ENCODE measurements around the gene WDR86. TPM values are rescaled to one million over a fixed set of nuclear protein-coding genes. Genes with fewer than 3 reads are reported as not detected.

WDR86 gene
- polyA plus RNA-seq, 1 donor (not counting 4 experiments of a cell fraction or from before 2014, with no cell fraction given), result not detected

- H4K20me1 ChIP-seq (ENCODE audit: control insufficient read depth, extremely low read depth, insufficient read depth, low read length), result no peaks in the 10 kb centered on the region
- FAIRE-seq (no peak), DNase-seq (ENCODE audit: low read depth, low spot score) (no peak)
- H3K9ac ChIP-seq (ENCODE audit: control insufficient read depth, extremely low read depth, insufficient read depth, low read length), result no peak overlapping the region
- no peak overlapping the region for H3K4me3 ChIP-seq (ENCODE audit: control insufficient read depth in 2 of 3, extremely low read depth in 1 of 3, insufficient read depth in 2 of 3, low read depth in 1 of 3, low read length in 3 of 3)
- peaks cover 5% of the 10 kb centered on the region for H3K4me1 ChIP-seq (ENCODE audit: control insufficient read depth, extremely low read depth, insufficient read depth, low read length)
- TF ChIP-seq CTCF (optimal IDR thresholded peaks at IDR 0.05 in 1 of 3, IDR thresholded peaks at IDR 0.05 in 1 of 3, conservative IDR thresholded peaks at IDR 0.05 in 1 of 3; ENCODE audit: extremely low read depth in 1 of 3, insufficient read depth in 2 of 3, low read length in 3 of 3) (no peak), EZH2 (IDR thresholded peaks at IDR 0.05; ENCODE audit: low read length) (no peak)
- H3K27ac ChIP-seq (ENCODE audit: control insufficient read depth, insufficient read depth, low read length), result no peak overlapping the region
- H3K36me3 ChIP-seq (ENCODE audit: control insufficient read depth in 2 of 2, extremely low read depth in 1 of 2, insufficient read depth in 2 of 2, low read length in 2 of 2), result no peaks in the 10 kb centered on the region
- H3K9me1 ChIP-seq (ENCODE audit: control insufficient read depth, extremely low read depth, insufficient read depth, low read length), result no peaks in the 10 kb centered on the region
- H3K79me2 ChIP-seq (ENCODE audit: control insufficient read depth, insufficient read depth, low read length), result no peaks in the 10 kb centered on the region
- dilution Hi-C loops (cut with MboI; ENCODE audit: extremely low pct_ligation_motif_present, low sequenced_read_pairs), result no loop called here
- no peak overlapping the region for H2AFZ ChIP-seq (ENCODE audit: control insufficient read depth, low read length)
- H3K9me3 ChIP-seq (ENCODE audit: control insufficient read depth, low read depth, low read length), result peaks cover 12% of the 10 kb centered on the region
- no peak overlapping the region for H3K4me2 ChIP-seq (ENCODE audit: control insufficient read depth, extremely low read depth, insufficient read depth, low read depth, low read length)
- peaks cover 8% of the 10 kb centered on the region for H3K27me3 ChIP-seq (ENCODE audit: control insufficient read depth, extremely low read depth, insufficient read depth, low read length)
Observed at GRCh38 chr7:151422212-151422611, 12.4 kb upstream of the WDR86 start.

GRCh38 chr7:151420144-151420543 lies 10.3 kb upstream of the WDR86 start:
- H3K27me3 ChIP-seq (ENCODE audit: control insufficient read depth, extremely low read depth, insufficient read depth, low read length), result peaks cover 12% of the 10 kb centered on the region
- no peaks in the 10 kb centered on the region for H3K4me1 ChIP-seq (ENCODE audit: control insufficient read depth, extremely low read depth, insufficient read depth, low read length)
- no peak for TF ChIP-seq CTCF (optimal IDR thresholded peaks at IDR 0.05 in 1 of 3, IDR thresholded peaks at IDR 0.05 in 1 of 3, conservative IDR thresholded peaks at IDR 0.05 in 1 of 3; ENCODE audit: extremely low read depth in 1 of 3, insufficient read depth in 2 of 3, low read length in 3 of 3)
- TF ChIP-seq EZH2 (IDR thresholded peaks at IDR 0.05; ENCODE audit: low read length), result no peak
- no peak overlapping the region for H2AFZ ChIP-seq (ENCODE audit: control insufficient read depth, low read length)
- no peaks in the 10 kb centered on the region for H3K36me3 ChIP-seq (ENCODE audit: control insufficient read depth in 2 of 2, extremely low read depth in 1 of 2, insufficient read depth in 2 of 2, low read length in 2 of 2)
- no peaks in the 10 kb centered on the region for H4K20me1 ChIP-seq (ENCODE audit: control insufficient read depth, extremely low read depth, insufficient read depth, low read length)
- no peak for FAIRE-seq
- no peaks in the 10 kb centered on the region for H3K79me2 ChIP-seq (ENCODE audit: control insufficient read depth, insufficient read depth, low read length)
- H3K9me3 ChIP-seq (ENCODE audit: control insufficient read depth, low read depth, low read length), result peaks cover 12% of the 10 kb centered on the region
- no peak for DNase-seq (ENCODE audit: low read depth, low spot score)
- H3K4me3 ChIP-seq (ENCODE audit: control insufficient read depth in 2 of 3, extremely low read depth in 1 of 3, insufficient read depth in 2 of 3, low read depth in 1 of 3, low read length in 3 of 3), result no peak overlapping the region
- no peak overlapping the region for H3K27ac ChIP-seq (ENCODE audit: control insufficient read depth, insufficient read depth, low read length)
- no peaks in the 10 kb centered on the region for H3K9me1 ChIP-seq (ENCODE audit: control insufficient read depth, extremely low read depth, insufficient read depth, low read length)
- dilution Hi-C loops (cut with MboI; ENCODE audit: extremely low pct_ligation_motif_present, low sequenced_read_pairs), result no loop called here
- no peak overlapping the region for H3K4me2 ChIP-seq (ENCODE audit: control insufficient read depth, extremely low read depth, insufficient read depth, low read depth, low read length)
- H3K9ac ChIP-seq (ENCODE audit: control insufficient read depth, extremely low read depth, insufficient read depth, low read length), result no peak overlapping the region
